GM10248 (cell line): ENCODE data around the gene RYK.

Source experiments
- CTCF ChIA-PET: fragments of 300-600 bp; sonication (Branson Sonifier 250); formaldehyde crosslinking; extraction: SDS; loops from one replicate; lab custom pipeline; 2021; ENCODE audit warnings: antibody characterized with exemption; lab: Yijun Ruan, JAX
- POLR2A ChIA-PET: fragments of 350-650 bp; sonication (Branson Sonifier 250); formaldehyde crosslinking; extraction: SDS; loops from one replicate; lab custom pipeline; 2020; ENCODE audit warnings: antibody characterized with exemption; lab: Yijun Ruan, JAX
- DNase-seq: peaks from one replicate; pipeline ENCODE4 v3.0.0; 2012; ENCODE audit errors: extremely low spot score
- CTCF ChIP-seq: IDR thresholded peaks from 2 replicates; pipeline ENCODE4 v1.5.1; 2012; ENCODE audit warnings: mild to moderate bottlenecking, low read depth; ENCODE audit errors: extremely low read depth, missing control alignments, control extremely low read depth

Gene RYK

GRCh38 chr3:134126153-134126552 lies 124.5 kb downstream of the RYK start:
- DNase-seq = no peak
- POLR2A ChIA-PET = no interaction called here
- no peak for TF ChIP-seq CTCF
- CTCF ChIA-PET = no interaction called here

- DNase-seq = no peak
- CTCF ChIA-PET = no interaction called here
- no peak for TF ChIP-seq CTCF
- POLR2A ChIA-PET = no interaction called here
Observed at GRCh38 chr3:134114726-134115125, 135.9 kb downstream of the RYK start.

GRCh38 chr3:134111616-134112015 lies 139.0 kb downstream of the RYK start:
- ChIA-PET POLR2A (no interaction called here), CTCF (no interaction called here)
- DNase-seq = no peak
- TF ChIP-seq CTCF = no peak

DNA sequence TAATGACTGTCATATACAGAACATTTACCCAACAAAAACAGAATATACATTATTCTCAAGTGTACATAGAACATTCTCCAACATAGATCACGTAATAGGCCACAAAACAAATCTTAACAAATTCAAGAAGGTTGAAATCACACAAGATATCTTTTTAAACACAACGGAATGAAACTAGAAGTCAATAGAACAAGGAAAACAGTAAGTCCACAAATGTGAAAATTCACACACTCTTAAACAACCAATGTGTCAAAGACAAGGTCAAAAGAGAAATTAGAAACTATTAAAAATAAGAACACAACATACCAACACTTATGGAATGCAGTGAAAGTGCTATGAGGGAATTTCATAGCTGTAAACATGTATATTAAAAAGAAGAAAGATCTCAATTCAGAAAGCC lies 139.7 kb downstream of the RYK start:
- no peak for DNase-seq
- POLR2A ChIA-PET = no interaction called here
- TF ChIP-seq CTCF = no peak
- CTCF ChIA-PET = no interaction called here
